ENCODE results near the gene MAP2K5.
A peak's percentile ranks its signal among the peaks of the same experiment; 100 is the strongest.

The MAP2K5 gene

GRCh38 chr15:67559576-67559975 is 17.1 kb downstream of the MAP2K5 start:
- DNase-seq (ENCODE audit: low spot score) = no peak

GRCh38 chr15:67560320-67560719 is 17.8 kb downstream of the MAP2K5 start:
- DNase-seq (ENCODE audit: low spot score) = no peak

- DNase-seq (ENCODE audit: low spot score) = no peak
Measured at GRCh38 chr15:67563092-67563491, 20.6 kb downstream of the MAP2K5 start.

GRCh38 chr15:67564021-67564967 is 21.8 kb downstream of the MAP2K5 start:
- DNase-seq (ENCODE audit: low spot score) = no peak

GRCh38 chr15:67564968-67565345 is 22.5 kb downstream of the MAP2K5 start:
- no peak for DNase-seq (ENCODE audit: low spot score)

- DNase-seq (ENCODE audit: low spot score) = no peak
Measured at GRCh38 chr15:67569668-67570067, 27.2 kb downstream of the MAP2K5 start.

GRCh38 chr15:67570875-67571647 is 28.6 kb downstream of the MAP2K5 start:
- no peak for DNase-seq (ENCODE audit: low spot score)

- DNase-seq (ENCODE audit: low spot score) = no peak
Measured at GRCh38 chr15:67571648-67572415, 29.3 kb downstream of the MAP2K5 start.

- no peak for DNase-seq (ENCODE audit: low spot score)
Measured at GRCh38 chr15:67573194-67573593, 30.7 kb downstream of the MAP2K5 start.

- no peak for DNase-seq (ENCODE audit: low spot score)
Measured at GRCh38 chr15:67575039-67575502, 32.6 kb downstream of the MAP2K5 start.

GRCh38 chr15:67578020-67578600 is 35.6 kb downstream of the MAP2K5 start:
- peak; percentile 21 for DNase-seq (ENCODE audit: low spot score)

- no peak for DNase-seq (ENCODE audit: low spot score)
Measured at GRCh38 chr15:67579164-67579563, 36.7 kb downstream of the MAP2K5 start.

GRCh38 chr15:67579967-67580366 is 37.5 kb downstream of the MAP2K5 start:
- DNase-seq (ENCODE audit: low spot score) = no peak

GRCh38 chr15:67584157-67584556 is 41.7 kb downstream of the MAP2K5 start:
- no peak for DNase-seq (ENCODE audit: low spot score)

- no peak for DNase-seq (ENCODE audit: low spot score)
Measured at GRCh38 chr15:67585681-67586080, 43.2 kb downstream of the MAP2K5 start.

GRCh38 chr15:67587331-67587730 is 44.8 kb downstream of the MAP2K5 start:
- no peak for DNase-seq (ENCODE audit: low spot score)

GRCh38 chr15:67587754-67588153 is 45.3 kb downstream of the MAP2K5 start:
- no peak for DNase-seq (ENCODE audit: low spot score)

- DNase-seq (ENCODE audit: low spot score) = no peak
Measured at GRCh38 chr15:67590191-67590590, 47.7 kb downstream of the MAP2K5 start.

- no peak for DNase-seq (ENCODE audit: low spot score)
Measured at GRCh38 chr15:67592245-67592644, 49.7 kb downstream of the MAP2K5 start.

GRCh38 chr15:67593562-67593961 is 51.1 kb downstream of the MAP2K5 start:
- DNase-seq (ENCODE audit: low spot score) = no peak

GRCh38 chr15:67594770-67595169 is 52.3 kb downstream of the MAP2K5 start:
- DNase-seq (ENCODE audit: low spot score) = no peak

GRCh38 chr15:67595572-67595971 is 53.1 kb downstream of the MAP2K5 start:
- DNase-seq (ENCODE audit: low spot score) = no peak

Measured in RKO (cell line).